HepG2 (cell line): ENCODE results near the gene STX1B. TPM values are rescaled to one million over a fixed set of nuclear protein-coding genes. Genes with fewer than 3 reads are reported as not detected.
A peak's percentile ranks its signal among the peaks of the same experiment; 100 is the strongest.

ENCODE experiments used
- ASH2L ChIP-seq: fragments of 300-600, 200-600 bp; sonication (generic); IDR thresholded peaks from 2 replicates; pipeline ENCODE4 v1.7.0; 2017; ENCODE audit warnings: low read depth, mild to moderate bottlenecking, moderate library complexity, mixed read lengths, low read length; ENCODE audit not compliant: insufficient read length
- GATAD2A ChIP-seq: IDR thresholded peaks from 2 replicates; pipeline ENCODE4 v1.6.1; 2016
- ISX ChIP-seq: sonication (generic); formaldehyde crosslinking; conservative IDR thresholded peaks from 2 replicates; pipeline ENCODE4 v1.5.0; 2020; ENCODE audit warnings: missing genetic modification reagents
- KLF11 ChIP-seq: IDR thresholded peaks from 2 replicates; pipeline ENCODE4 v1.6.1; 2016; ENCODE audit warnings: missing compliant biosample characterization
- MXD4 ChIP-seq: IDR thresholded peaks from 2 replicates; pipeline ENCODE4 v1.6.1; 2016; ENCODE audit warnings: mild to moderate bottlenecking, missing biosample characterization, missing genetic modification reagents
- POLR2AphosphoS2 ChIP-seq: IDR thresholded peaks from 2 replicates; pipeline ENCODE4 v1.6.1; 2011; ENCODE audit warnings: low read depth, low read length, improper control_type of control experiment
- ZNF354B ChIP-seq: sonication (generic); formaldehyde crosslinking; IDR thresholded peaks from 2 replicates; pipeline ENCODE4 v1.8.0; 2022; ENCODE audit warnings: mild to moderate bottlenecking, missing genetic modification reagents
- ZNF543 ChIP-seq: sonication (generic); formaldehyde crosslinking; IDR thresholded peaks from 2 replicates; pipeline ENCODE4 v1.4.0; 2020; ENCODE audit warnings: mild to moderate bottlenecking, missing genetic modification reagents
- ZNF567 ChIP-seq: sonication (generic); formaldehyde crosslinking; IDR thresholded peaks from 2 replicates; pipeline ENCODE4 v1.8.1; 2023; ENCODE audit warnings: mild to moderate bottlenecking, missing genetic modification reagents, borderline replicate concordance
- polyA plus RNA-seq, 8 experiments: library from polyadenylated mRNA; depleted of rRNA in 3 of 8; stranded (reverse) in 7 of 8; unstranded in 1 of 8; fragments of >200 nt; fragmentation: Illumina TruSeq in 4 of 8; extraction: Trizol in 4 of 8; gene quantifications; 2 replicates each; pipeline versions ENCODE4 v1.2.1 to v1.2.3, GENCODE V29; 2011 to 2016; ENCODE audit warnings: low read depth in 4 of 8, missing spikeins in 1 of 8, mixed read lengths in 1 of 8; ENCODE audit not compliant: insufficient read depth in 1 of 8
- total RNA-seq, 5 experiments: library from RNA; depleted of rRNA; stranded (reverse); fragments of >200 nt; fragmentation: Illumina TruSeq; extraction: Trizol; gene quantifications; 2 replicates each; pipeline ENCODE4 v1.2.3, GENCODE V29; 2016; ENCODE audit warnings: low read depth in 1 of 5
- TF ChIP-seq, protein P1 (sequence below), 2 experiments: sonication (generic) in 1 of 2; formaldehyde crosslinking in 1 of 2; IDR thresholded peaks; 2 replicates each; pipeline versions ENCODE4 v1.6.1 to v1.9.0; 2014 to 2022; ENCODE audit warnings: antibody characterized with exemption in 1 of 2, borderline replicate concordance in 1 of 2, inconsistent platforms in 1 of 2, low read depth in 1 of 2, missing genetic modification reagents in 1 of 2
- TF ChIP-seq, protein P2 (sequence below): sonication (generic); formaldehyde crosslinking; IDR thresholded peaks from 2 replicates; pipeline ENCODE4 v1.8.0; 2022; ENCODE audit warnings: mild to moderate bottlenecking, missing genetic modification reagents, moderate library complexity
- TF ChIP-seq, protein P3 (sequence below): sonication (generic); formaldehyde crosslinking; IDR thresholded peaks from 2 replicates; pipeline ENCODE4 v1.4.0; 2020; ENCODE audit warnings: missing genetic modification reagents, mild to moderate bottlenecking, borderline replicate concordance
- TF ChIP-seq, protein P4 (sequence below), 2 experiments: IDR thresholded peaks; 2 replicates each; pipeline ENCODE4 v1.6.1; 2011 to 2012; ENCODE audit warnings: low read length in 2 of 2, borderline replicate concordance in 1 of 2, low read depth in 1 of 2, mild to moderate bottlenecking in 1 of 2, moderate library complexity in 1 of 2

Gene STX1B
- total and polyA plus RNA-seq, 2 of the 13 experiments (the other 11 are each of a cell fraction or from before 2014, with no cell fraction given) = 2.1 to 3.0 TPM

DNA sequence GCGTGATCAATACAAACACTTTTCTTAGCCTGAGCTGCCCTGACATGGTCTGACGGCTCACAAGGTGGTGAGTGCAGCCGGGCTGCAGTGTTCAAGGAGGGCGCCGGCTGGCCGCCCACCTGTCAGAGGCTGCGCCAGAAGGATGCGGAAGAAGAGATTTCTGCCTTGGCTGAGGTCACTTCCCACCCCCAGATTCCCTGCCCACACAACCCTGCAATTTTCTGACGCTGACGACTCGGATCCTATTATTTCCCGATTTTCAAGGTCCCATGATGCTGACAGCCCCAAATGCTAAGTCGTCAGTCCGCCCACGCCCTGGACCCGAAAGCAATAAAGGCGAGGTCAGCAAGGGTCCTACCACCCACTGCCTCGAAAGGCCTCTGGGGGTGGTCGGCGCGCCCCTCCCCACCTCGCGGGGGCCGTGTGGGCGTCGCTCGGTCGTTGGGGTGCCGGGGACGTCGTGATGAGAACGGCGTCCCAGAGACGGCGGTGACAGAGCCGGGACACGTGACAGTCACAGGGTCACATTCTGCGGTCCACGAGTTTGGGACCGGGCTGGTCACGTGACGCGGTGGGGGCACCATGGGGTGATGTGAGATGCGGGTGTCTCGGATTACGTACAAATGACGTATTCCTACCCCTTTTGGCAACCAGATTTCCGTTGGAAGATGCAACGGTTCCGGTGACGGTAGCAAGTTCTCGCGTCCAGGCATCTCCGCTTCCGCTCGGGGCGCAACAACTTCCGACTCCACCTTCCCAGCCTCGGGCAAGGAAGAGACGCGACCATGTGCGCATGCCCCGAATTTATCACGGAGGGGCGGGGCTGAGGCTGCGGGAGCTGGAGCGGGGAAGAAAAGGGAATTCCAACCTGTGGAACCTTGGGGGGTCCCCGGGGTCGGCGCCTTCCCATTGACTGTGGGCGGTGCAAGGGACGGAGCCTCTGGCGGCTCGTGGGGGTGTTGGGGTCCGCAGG lies 22.6 kb upstream of the STX1B start, which contains the start of gene STX4 (continued):
- TF ChIP-seq, protein P1, sequence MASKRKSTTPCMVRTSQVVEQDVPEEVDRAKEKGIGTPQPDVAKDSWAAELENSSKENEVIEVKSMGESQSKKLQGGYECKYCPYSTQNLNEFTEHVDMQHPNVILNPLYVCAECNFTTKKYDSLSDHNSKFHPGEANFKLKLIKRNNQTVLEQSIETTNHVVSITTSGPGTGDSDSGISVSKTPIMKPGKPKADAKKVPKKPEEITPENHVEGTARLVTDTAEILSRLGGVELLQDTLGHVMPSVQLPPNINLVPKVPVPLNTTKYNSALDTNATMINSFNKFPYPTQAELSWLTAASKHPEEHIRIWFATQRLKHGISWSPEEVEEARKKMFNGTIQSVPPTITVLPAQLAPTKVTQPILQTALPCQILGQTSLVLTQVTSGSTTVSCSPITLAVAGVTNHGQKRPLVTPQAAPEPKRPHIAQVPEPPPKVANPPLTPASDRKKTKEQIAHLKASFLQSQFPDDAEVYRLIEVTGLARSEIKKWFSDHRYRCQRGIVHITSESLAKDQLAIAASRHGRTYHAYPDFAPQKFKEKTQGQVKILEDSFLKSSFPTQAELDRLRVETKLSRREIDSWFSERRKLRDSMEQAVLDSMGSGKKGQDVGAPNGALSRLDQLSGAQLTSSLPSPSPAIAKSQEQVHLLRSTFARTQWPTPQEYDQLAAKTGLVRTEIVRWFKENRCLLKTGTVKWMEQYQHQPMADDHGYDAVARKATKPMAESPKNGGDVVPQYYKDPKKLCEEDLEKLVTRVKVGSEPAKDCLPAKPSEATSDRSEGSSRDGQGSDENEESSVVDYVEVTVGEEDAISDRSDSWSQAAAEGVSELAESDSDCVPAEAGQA (IDR thresholded peaks at IDR 0.05; ENCODE audit: low read depth) = peak; percentile 99
- TF ChIP-seq, protein P1 (CRISPR knock-in tag; IDR thresholded peaks at IDR 0.05; ENCODE audit: borderline replicate concordance) = 0 out of 2 replicates have a peak, but pooled peaks have one; percentile 55
- TF ChIP-seq, protein P2, sequence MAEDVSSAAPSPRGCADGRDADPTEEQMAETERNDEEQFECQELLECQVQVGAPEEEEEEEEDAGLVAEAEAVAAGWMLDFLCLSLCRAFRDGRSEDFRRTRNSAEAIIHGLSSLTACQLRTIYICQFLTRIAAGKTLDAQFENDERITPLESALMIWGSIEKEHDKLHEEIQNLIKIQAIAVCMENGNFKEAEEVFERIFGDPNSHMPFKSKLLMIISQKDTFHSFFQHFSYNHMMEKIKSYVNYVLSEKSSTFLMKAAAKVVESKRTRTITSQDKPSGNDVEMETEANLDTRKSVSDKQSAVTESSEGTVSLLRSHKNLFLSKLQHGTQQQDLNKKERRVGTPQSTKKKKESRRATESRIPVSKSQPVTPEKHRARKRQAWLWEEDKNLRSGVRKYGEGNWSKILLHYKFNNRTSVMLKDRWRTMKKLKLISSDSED (CRISPR knock-in tag) = peak; percentile 73; the same call in 1 of the 2 replicates
- TF ChIP-seq, protein P3, sequence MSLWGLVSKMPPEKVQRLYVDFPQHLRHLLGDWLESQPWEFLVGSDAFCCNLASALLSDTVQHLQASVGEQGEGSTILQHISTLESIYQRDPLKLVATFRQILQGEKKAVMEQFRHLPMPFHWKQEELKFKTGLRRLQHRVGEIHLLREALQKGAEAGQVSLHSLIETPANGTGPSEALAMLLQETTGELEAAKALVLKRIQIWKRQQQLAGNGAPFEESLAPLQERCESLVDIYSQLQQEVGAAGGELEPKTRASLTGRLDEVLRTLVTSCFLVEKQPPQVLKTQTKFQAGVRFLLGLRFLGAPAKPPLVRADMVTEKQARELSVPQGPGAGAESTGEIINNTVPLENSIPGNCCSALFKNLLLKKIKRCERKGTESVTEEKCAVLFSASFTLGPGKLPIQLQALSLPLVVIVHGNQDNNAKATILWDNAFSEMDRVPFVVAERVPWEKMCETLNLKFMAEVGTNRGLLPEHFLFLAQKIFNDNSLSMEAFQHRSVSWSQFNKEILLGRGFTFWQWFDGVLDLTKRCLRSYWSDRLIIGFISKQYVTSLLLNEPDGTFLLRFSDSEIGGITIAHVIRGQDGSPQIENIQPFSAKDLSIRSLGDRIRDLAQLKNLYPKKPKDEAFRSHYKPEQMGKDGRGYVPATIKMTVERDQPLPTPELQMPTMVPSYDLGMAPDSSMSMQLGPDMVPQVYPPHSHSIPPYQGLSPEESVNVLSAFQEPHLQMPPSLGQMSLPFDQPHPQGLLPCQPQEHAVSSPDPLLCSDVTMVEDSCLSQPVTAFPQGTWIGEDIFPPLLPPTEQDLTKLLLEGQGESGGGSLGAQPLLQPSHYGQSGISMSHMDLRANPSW (CRISPR knock-in tag) = peak; percentile 9; the same call in 1 of the 2 replicates
- TF ChIP-seq ZNF567 (CRISPR knock-in tag) (peak; percentile 89; the same call in 1 of the 2 replicates), ASH2L (peak; percentile 49), KLF11 (CRISPR knock-in tag) (0 out of 2 replicates have a peak, but pooled peaks have one; percentile 37), POLR2AphosphoS2 (no peak), ZNF543 (CRISPR knock-in tag) (no peak), MXD4 (peak; percentile 94), ZNF354B (CRISPR knock-in tag) (0 out of 2 replicates have a peak, but pooled peaks have one; percentile 79), ISX (CRISPR knock-in tag) (no peak), GATAD2A (CRISPR knock-in tag) (peak; percentile 77)
- TF ChIP-seq, protein P4, sequence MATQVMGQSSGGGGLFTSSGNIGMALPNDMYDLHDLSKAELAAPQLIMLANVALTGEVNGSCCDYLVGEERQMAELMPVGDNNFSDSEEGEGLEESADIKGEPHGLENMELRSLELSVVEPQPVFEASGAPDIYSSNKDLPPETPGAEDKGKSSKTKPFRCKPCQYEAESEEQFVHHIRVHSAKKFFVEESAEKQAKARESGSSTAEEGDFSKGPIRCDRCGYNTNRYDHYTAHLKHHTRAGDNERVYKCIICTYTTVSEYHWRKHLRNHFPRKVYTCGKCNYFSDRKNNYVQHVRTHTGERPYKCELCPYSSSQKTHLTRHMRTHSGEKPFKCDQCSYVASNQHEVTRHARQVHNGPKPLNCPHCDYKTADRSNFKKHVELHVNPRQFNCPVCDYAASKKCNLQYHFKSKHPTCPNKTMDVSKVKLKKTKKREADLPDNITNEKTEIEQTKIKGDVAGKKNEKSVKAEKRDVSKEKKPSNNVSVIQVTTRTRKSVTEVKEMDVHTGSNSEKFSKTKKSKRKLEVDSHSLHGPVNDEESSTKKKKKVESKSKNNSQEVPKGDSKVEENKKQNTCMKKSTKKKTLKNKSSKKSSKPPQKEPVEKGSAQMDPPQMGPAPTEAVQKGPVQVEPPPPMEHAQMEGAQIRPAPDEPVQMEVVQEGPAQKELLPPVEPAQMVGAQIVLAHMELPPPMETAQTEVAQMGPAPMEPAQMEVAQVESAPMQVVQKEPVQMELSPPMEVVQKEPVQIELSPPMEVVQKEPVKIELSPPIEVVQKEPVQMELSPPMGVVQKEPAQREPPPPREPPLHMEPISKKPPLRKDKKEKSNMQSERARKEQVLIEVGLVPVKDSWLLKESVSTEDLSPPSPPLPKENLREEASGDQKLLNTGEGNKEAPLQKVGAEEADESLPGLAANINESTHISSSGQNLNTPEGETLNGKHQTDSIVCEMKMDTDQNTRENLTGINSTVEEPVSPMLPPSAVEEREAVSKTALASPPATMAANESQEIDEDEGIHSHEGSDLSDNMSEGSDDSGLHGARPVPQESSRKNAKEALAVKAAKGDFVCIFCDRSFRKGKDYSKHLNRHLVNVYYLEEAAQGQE (IDR thresholded peaks at IDR 0.05; ENCODE audit: borderline replicate concordance in 1 of 2, low read depth in 1 of 2, low read length in 2 of 2) = no peak
